GM21717 (cell line): Measurements from ENCODE around the gene FBLIM1.
A peak's percentile ranks its signal among the peaks of the same experiment; 100 is the strongest.
"Not testable (repeated sequence)": the region's sequence is repeated elsewhere in the genome, so short reads cannot be mapped to it uniquely, and the experiment has no call there.

Experiments
- ATAC-seq: cut with Tn5 transposase; IDR thresholded peaks from one replicate; pipeline ENCODE4 v1.9.1; 2021; ENCODE audit warnings: mild to moderate bottlenecking, moderate library complexity; ENCODE audit not compliant: unreplicated experiment

FBLIM1 gene

GRCh38 chr1:15803380-15803779 is 44.8 kb downstream of the FBLIM1 start:
- no peak for ATAC-seq

DNA sequence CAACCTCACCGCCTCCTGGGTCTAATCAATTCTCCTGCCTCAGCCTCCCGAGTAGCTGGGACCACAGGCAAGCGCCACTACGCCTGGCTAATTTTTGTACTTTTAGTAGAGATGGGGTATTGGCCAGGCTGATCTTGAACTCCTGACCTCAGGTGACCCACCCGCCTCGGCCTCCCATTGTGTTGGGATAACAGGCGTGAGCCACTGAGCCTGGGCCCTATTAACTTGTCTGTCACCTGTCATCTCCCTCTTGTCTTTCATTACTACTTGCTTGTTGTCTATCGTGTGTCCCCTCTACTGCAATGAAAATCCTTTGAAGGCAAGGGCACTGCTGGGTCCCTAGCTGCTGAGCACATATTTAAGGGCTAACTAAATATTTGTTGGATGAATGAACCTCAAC is 45.5 kb downstream of the FBLIM1 start:
- no peak for ATAC-seq

- ATAC-seq: no peak
Measured at GRCh38 chr1:15807121-15807520, 48.5 kb downstream of the FBLIM1 start.

- not testable (repeated sequence) for ATAC-seq
Measured at GRCh38 chr1:15807549-15807948, 49.0 kb downstream of the FBLIM1 start, which contains the start of gene UQCRHL. TSS of gene UQCRHL (minus strand) at chr1:15807649. CDS start at chr1:15807649, 0 bp downstream.

- ATAC-seq: no peak
Measured at GRCh38 chr1:15808955-15809354, 50.4 kb downstream of the FBLIM1 start.

DNA sequence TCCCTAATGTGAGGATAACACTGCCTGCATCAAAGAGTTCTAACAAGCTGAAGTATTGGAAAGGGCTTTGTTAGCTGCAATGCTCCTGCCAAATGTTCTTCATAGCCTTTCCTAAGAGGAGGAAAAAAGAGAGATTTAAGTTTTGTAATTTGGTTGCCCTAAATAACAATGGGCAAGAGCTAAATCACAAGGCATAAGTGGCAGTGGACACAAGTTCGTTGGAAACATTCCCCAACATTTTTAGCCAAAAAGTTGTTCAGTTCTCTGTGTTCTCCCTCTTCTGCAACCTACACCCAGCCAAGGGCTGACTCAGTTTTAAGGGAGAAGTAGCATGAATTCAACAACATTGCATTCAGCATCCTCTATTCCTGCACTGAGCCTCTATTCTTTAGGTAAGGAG is 51.5 kb downstream of the FBLIM1 start:
- ATAC-seq: no peak

DNA sequence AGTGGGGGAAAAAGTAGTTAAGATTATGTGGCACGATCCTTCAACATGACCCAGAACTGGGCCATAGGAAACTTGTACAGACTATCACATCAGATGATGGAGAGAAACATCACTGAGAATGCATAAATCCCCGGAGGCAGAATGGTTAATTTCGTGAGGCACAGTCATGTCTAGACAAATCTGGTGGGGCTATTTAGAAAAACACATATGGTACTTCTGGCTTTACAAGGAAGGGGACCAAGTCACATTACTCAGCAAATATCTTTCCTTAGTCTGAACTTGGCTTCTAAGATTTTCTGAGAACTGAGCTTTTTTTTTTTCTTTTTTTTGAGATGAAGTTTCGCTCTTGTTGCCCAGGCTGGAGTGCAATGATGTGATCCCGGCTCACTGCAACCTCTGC is 58.1 kb downstream of the FBLIM1 start:
- no peak for ATAC-seq

- no peak for ATAC-seq
Measured at GRCh38 chr1:15820478-15820877, 61.9 kb downstream of the FBLIM1 start.

DNA sequence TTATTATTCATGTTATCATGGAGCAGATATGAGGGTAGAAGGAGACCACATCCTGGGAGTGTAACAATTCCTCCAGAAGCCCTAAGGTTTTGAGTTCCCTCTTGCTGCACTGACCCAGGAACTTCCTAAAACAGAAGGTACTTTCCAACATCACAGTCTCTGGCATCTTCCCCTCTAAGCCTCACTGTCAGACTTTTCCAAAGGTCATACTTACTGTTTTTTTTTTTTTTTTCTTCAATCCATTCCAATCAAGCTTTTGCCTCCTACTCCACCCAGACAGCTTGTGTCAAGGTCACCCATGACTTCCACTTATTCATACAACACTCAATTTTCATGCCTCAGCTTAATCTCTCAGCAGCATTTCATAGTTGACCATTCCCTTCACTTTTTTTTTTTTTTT is 67.2 kb downstream of the FBLIM1 start:
- no peak for ATAC-seq

- no peak for ATAC-seq
Measured at GRCh38 chr1:15826810-15827507, 68.4 kb downstream of the FBLIM1 start.

DNA sequence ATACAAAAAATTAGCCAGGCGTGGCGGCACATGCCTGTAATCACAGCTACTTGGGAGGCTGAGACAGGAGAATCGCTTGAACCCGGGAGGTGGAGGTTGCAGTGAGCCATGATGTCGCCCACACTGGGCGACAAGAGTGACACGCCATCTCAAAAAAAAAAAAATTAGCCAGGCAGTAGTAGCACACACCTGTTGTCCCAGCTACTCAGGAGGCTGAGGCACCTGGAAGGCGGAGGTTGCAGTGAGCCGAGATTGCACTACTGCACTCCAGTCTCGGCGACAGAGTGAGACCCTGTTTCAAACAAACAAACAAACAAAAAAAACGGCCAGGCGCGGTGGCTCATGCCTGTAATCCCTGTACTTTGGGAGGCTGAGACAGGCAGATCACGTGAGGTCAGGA is 69.0 kb downstream of the FBLIM1 start:
- not testable (repeated sequence) for ATAC-seq

DNA sequence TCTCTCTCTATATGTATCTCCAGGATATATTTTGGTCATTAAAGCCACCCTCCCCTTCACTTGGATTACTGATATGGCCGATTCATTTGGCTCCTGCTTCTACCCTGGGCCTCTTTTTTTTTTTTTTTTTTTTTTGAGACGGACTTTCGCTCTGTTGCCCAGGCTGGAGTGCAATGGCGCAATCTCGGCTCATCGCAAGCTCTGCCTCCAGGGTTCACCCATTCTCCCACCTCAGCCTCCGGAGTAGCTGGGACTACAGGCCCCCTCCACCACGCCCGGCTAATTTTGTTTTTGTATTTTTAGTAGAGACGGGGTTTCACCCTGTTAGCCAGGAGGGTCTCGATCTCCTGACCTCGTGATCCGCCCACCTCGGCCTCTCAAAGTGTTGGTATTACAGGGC is 70.3 kb downstream of the FBLIM1 start:
- not testable (repeated sequence) for ATAC-seq

DNA sequence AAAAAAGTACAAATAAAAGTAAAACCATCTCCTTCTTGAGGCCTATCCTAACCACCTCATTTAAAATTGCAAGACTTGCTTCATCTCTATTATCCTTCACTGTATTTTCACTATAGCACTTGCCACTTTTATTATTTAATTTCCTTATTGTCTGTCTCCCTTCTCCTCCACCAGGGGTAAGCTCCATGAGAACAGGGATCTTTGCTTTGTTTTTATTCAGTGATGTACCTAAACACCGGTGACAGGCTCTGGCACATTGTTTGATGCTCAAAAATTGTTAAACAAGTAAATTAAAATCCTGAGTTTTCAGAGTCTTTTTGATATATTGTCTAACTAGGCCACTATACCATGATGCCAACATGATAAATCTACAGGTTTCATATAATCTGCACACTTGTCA is 71.7 kb downstream of the FBLIM1 start:
- no peak for ATAC-seq

- no peak for ATAC-seq
Measured at GRCh38 chr1:15833069-15833679, 74.6 kb downstream of the FBLIM1 start.

DNA sequence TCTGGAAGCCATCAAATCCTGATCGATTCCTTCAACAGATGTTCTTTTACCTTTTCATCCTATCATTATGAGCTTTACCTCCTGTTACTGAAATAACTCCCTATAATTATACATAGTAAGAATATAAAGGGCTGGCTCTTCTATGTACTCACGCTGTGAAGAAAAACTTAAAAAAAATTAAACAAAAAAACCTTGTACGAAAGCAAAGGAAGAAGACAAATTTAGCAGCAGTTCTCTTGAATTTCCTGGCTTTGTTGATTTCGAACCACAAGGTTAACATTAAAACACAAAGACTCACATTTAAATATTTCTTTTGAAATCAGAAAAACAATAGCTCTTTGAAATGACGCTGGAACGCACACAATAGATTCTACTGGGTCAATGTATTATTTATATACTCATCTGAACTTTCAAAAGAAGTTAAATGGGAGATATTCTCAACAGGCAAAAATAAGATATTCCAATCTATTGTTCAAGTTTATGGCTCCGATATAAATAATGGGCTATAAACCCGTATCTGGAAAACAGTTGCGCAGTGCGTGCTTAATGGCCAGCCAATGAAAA is 75.3 kb downstream of the FBLIM1 start:
- ATAC-seq: no peak

DNA sequence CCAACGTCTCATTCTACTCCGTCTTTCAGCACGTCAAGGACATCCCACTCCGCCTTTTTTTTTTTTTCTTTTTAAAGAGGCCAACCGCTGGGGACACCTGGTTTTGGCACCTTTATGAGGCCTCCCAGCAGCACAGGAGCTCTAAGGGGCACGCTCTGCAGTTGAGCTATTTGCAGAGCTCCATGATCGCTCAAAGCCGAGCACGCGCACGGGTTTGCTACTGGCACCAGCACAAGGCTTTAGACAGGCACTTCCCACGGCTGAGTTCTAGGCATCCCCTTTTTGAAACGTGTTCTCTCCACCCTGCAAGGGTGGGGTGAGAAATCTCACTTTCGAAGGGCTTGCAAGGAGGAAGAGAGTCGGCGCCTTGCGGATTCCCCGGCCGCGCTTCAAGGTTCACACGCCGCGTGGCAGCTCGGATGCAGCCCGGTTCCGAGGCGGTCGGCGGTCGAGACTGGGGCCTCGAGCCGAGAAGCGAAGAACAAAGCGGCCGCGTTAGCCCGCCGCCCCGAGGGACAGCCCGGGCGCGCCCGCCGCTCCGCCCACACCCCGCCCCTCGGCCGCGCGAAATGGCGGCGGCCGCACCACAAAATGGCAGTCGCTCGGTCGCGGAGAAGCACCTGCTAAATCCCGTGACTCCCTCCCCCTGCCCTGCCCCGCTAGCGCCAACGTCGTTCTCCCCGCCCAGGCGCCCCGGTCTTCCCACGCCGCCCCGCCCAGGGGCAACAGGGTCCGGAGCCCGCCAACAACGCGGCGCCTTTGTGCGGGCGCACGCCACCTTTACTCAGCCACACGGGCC is 76.0 kb downstream of the FBLIM1 start:
- peak; percentile 41 for ATAC-seq

GRCh38 chr1:15835205-15835740 is 76.7 kb downstream of the FBLIM1 start:
- peak; percentile 9 for ATAC-seq

DNA sequence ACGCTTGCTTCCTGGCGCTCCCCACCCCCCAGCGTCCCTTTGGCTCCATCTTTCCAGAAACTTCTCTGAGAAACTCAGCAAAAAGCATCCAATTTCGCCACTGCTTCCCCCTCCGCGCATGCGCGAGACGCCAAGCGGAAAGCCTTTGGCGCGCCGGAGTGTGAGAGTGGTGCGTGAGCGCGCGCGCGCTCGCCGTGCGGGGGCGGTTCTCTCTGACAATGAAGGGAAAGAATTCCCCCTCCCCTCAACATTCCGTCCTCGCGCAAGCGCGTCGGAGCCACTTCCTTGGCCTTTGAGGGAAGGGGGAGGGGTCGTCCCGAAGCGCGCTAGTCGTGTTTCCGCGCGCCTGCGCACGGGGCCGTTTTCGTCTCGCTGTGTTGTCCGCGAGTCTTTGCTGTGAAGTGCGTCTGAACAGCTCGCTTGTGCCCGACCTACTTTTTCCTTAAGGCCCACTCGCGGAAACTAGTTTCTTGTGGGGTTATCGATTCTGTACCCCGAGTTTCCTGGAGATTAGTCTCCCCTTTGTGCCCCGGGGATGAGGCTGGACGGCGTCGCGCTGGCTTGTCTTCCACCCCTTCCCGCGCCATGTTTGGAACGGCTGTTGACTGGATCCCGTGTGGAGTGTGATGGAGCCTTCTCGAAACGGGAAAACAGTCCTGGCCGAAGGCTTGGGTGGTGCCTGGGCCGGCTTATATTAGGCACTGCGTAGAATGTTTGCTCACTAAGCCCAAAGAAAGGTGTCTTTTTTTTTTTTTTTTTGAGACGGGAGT is 77.3 kb downstream of the FBLIM1 start:
- ATAC-seq: peak; percentile 42
